RWPE1 (cell line): ENCODE results near the gene CDKAL1.
A peak's percentile ranks its signal among the peaks of the same experiment; 100 is the strongest.

Experiments
- CTCF ChIA-PET: fragments of 350-600 bp; sonication (Branson Sonifier 250); formaldehyde crosslinking; extraction: SDS; loops from one replicate; lab custom pipeline; 2021; lab: Yijun Ruan, JAX
- POLR2A ChIA-PET: fragments of 400-600 bp; formaldehyde crosslinking; extraction: SDS; loops from one replicate; lab custom pipeline; 2020; ENCODE audit warnings: antibody characterized with exemption; ENCODE audit not compliant: low non-redundant PET; lab: Yijun Ruan, JAX
- DNase-seq: peaks from one replicate; pipeline ENCODE4 v3.0.0; 2012; ENCODE audit warnings: low spot score
- H3K27ac ChIP-seq: fragments of 450-650 bp; 2 replicates; pipeline ENCODE4 v1.5.1; 2017
- CTCF ChIP-seq: fragments of 450-650 bp; conservative IDR thresholded peaks from 2 replicates; pipeline ENCODE4 v1.5.1; 2017; ENCODE audit warnings: low read depth, mild to moderate bottlenecking

Gene CDKAL1

DNA sequence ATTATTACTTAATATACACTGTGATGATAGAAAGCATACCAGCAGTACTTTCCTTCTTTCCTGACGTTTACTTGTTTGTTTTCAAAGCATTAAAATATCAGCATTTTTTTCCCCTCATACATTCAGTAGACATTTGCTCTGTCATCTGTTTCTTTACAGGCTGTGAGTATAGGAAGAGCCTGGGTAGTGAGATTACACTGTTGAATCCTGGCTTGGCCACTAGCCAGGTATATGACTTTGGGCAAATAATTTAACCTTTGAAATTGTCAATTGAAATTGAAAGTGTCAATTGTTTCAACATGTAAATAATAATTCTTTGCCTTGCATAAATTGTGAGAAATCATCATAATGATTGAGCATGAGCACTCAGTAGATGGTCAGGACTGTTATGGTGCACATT is 336.2 kb downstream of the CDKAL1 start:
- POLR2A ChIA-PET = no interaction called here
- CTCF ChIA-PET = no interaction called here
- no peak for DNase-seq
- no peak overlapping the region for H3K27ac ChIP-seq
- no peak for TF ChIP-seq CTCF

- ChIA-PET POLR2A (no interaction called here), CTCF (interaction anchor here (0.6 to 1.2 kb wide), 4 partner anchors 8 to 715 kb away, joined by 3 to 4 read pairs (median 3); no protein-coding TSS in a partner anchor)
- TF ChIP-seq CTCF = no peak
- DNase-seq = no peak
- H3K27ac ChIP-seq = no peak overlapping the region
These were observed 339.4 kb downstream of the CDKAL1 start for GRCh38 chr6:20873425-20874190.

- ChIA-PET CTCF (interaction anchor here (0.6 to 0.7 kb wide), 2 partner anchors 138 to 751 kb away, joined by 3 read pairs; no protein-coding TSS in a partner anchor), POLR2A (no interaction called here)
- peak; percentile 45 for TF ChIP-seq CTCF
- peak; percentile 24 for DNase-seq
- H3K27ac ChIP-seq = no peak overlapping the region
These were observed 341.2 kb downstream of the CDKAL1 start for GRCh38 chr6:20875369-20875963.

DNA sequence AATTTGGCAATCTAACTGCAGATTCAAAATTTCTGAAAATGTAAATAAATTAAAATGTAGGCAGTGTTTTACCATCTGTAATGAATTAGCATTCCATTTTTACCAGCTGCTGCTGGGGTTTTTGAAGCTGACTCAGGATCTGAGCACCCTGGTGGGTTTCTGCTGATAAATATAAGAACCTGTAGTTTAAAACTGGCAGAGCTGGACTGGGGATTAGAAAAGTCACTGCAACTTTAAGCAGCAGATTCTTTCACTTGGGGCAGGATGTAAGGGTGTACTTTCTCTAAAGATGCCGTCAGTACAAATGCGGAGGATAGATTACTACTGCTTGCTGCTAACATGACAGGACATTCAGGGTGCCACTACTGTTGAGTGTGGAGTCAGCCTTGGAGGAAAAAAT is 341.8 kb downstream of the CDKAL1 start:
- no peak for TF ChIP-seq CTCF
- ChIA-PET CTCF (interaction anchor here (0.6 to 0.7 kb wide), 2 partner anchors 139 to 750 kb away, joined by 3 read pairs; no protein-coding TSS in a partner anchor), POLR2A (no interaction called here)
- no peak overlapping the region for H3K27ac ChIP-seq
- DNase-seq = no peak

DNA sequence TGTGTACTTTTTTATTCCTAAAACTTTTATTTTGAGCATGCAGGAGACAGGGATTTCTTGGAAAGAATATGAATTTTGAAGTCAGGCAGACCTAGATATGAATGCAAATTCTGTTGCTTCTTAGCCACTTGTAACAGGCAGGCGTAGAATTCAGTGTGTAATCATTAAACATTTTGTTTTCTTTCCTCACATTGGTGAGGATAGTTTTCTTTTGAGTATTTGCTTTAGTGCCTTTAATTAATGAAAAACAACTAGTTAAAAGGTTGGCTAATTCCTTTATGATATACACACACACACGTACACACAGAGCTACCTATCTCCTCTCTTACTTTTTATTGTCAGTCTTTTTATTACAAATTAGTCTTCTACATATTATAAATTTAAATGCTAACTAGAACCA is 342.3 kb downstream of the CDKAL1 start:
- no peak for TF ChIP-seq CTCF
- ChIA-PET POLR2A (no interaction called here), CTCF (no interaction called here)
- H3K27ac ChIP-seq = no peak overlapping the region
- DNase-seq = no peak

DNA sequence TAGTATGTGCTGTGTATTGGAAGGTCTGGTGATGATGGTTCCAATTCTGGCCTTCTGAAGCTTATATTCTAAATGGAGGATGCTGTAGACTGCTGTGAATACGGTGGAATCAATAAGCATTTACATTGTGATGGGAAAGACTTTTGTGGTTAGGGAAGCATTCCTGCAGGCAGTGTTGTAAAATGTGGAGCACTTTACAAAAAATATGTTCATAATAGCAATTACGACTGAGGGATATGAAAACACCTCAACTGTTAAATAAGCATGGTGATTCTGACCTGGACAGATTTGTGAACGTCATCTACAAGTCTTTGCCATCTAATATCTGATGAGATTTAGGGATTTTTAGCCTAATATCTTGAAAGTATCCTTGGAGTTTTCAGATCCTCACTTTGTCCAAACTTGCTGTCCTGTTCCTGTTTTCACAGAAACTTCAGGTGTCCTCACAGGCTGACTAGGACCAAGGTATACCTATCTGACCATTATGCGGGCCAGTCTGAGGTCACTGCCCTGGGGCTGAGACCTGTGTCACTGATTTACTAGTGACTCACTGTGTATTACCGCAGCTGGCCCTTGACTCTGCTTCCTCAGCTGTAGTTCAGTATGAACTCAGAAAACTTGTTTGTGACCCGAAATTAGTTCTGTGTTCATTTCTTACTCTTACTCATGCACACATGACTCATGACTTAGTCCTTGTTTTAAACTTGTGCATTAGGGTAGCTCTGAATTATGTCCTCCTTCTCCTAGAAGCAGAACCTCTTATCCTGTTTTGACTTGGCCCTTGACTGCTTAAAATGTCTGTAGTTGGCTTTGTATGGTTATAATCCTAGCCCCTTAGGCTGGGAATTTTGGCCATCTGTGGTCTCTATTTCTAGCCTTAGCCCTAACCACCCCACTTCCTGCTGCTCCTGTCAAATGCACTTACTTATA is 343.0 kb downstream of the CDKAL1 start:
- ChIA-PET CTCF (interaction anchor here (0.6 to 1.2 kb wide), 2 partner anchors 710 to 712 kb away, joined by 3 to 5 read pairs; no protein-coding TSS in a partner anchor), POLR2A (no interaction called here)
- TF ChIP-seq CTCF = no peak
- DNase-seq = peak; percentile 85
- peak overlapping the region; percentile 59; the same call in 1 of the 2 replicates for H3K27ac ChIP-seq
